NCI-H2196 treated with DMSO at 0.1 percent for 48 hours (cell line): ENCODE measurements around the gene TMEM191B.
"Not testable (repeated sequence)": the region's sequence is repeated elsewhere in the genome, so short reads cannot be mapped to it uniquely, and the experiment has no call there.

ENCODE experiments used
- DNase-seq: peaks from one replicate; lab custom pipeline; 2025; ENCODE audit not compliant: unreplicated experiment; lab: John Stamatoyannopoulos, UW

TMEM191B gene

GRCh38 chr22:18527752-18528596 is at the start of gene TMEM191B:
TMEM191B (plus strand) TSS chr22:18527802; CDS start chr22:18527981, 179 bp downstream.
- not testable (repeated sequence) for DNase-seq

- DNase-seq = not testable (repeated sequence)
Measured at GRCh38 chr22:18496227-18496626, 31.4 kb upstream of the TMEM191B start.

- not testable (repeated sequence) for DNase-seq
Measured at GRCh38 chr22:18511327-18511726, 16.3 kb upstream of the TMEM191B start.

- not testable (repeated sequence) for DNase-seq
Measured at GRCh38 chr22:18512378-18512777, 15.2 kb upstream of the TMEM191B start.

- not testable (repeated sequence) for DNase-seq
Measured at GRCh38 chr22:18513454-18513853, 14.1 kb upstream of the TMEM191B start.

- DNase-seq = not testable (repeated sequence)
Measured at GRCh38 chr22:18518061-18518460, 9.5 kb upstream of the TMEM191B start, which contains the start of gene GGTLC3. GGTLC3 (minus strand) TSS chr22:18518161; CDS start chr22:18517897, 264 bp downstream.

- DNase-seq = not testable (repeated sequence)
Measured at GRCh38 chr22:18522762-18523161, 4.8 kb upstream of the TMEM191B start.

- DNase-seq = not testable (repeated sequence)
Measured at GRCh38 chr22:18523328-18523727, 4.3 kb upstream of the TMEM191B start.

GRCh38 chr22:18528597-18529415 is 1.2 kb downstream of the TMEM191B start:
- not testable (repeated sequence) for DNase-seq

- not testable (repeated sequence) for DNase-seq
Measured at GRCh38 chr22:18529416-18530145, 2.0 kb downstream of the TMEM191B start.

GRCh38 chr22:18533633-18534032 is 6.0 kb downstream of the TMEM191B start:
- not testable (repeated sequence) for DNase-seq

GRCh38 chr22:18534315-18534714 is 6.7 kb downstream of the TMEM191B start:
- DNase-seq = not testable (repeated sequence)

- not testable (repeated sequence) for DNase-seq
Measured at GRCh38 chr22:18539994-18540393, 12.4 kb downstream of the TMEM191B start.

- not testable (repeated sequence) for DNase-seq
Measured at GRCh38 chr22:18543400-18543799, 15.8 kb downstream of the TMEM191B start.

GRCh38 chr22:18544615-18545014 is 17.0 kb downstream of the TMEM191B start:
- DNase-seq = not testable (repeated sequence)

- DNase-seq = not testable (repeated sequence)
Measured at GRCh38 chr22:18549458-18550179, 22.0 kb downstream of the TMEM191B start.

- DNase-seq = not testable (repeated sequence)
Measured at GRCh38 chr22:18551046-18551445, 23.4 kb downstream of the TMEM191B start.

GRCh38 chr22:18552839-18553597 is 25.4 kb downstream of the TMEM191B start:
- not testable (repeated sequence) for DNase-seq
